ENCODE measurements around the gene NCR3LG1.

DNA sequence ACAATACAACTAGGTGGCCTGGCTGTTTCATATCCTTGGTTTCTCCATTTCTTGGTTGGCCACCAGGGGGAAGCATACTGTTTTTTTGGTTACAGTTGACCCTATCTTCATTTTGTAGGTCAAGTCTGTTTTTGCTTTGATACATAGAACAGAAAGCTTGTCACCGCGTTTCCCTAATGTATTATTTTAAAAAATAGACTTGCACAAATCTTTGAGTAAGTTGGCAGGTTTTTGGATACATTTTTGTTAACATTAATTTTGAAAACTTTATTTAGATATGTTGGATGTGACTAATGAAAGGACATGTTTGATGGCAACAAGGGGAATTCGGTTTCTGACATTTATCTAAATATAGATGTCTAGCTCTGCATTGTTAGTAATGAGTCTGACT is 3.0 kb downstream of the NCR3LG1 start:
- TF ChIP-seq, protein P1, sequence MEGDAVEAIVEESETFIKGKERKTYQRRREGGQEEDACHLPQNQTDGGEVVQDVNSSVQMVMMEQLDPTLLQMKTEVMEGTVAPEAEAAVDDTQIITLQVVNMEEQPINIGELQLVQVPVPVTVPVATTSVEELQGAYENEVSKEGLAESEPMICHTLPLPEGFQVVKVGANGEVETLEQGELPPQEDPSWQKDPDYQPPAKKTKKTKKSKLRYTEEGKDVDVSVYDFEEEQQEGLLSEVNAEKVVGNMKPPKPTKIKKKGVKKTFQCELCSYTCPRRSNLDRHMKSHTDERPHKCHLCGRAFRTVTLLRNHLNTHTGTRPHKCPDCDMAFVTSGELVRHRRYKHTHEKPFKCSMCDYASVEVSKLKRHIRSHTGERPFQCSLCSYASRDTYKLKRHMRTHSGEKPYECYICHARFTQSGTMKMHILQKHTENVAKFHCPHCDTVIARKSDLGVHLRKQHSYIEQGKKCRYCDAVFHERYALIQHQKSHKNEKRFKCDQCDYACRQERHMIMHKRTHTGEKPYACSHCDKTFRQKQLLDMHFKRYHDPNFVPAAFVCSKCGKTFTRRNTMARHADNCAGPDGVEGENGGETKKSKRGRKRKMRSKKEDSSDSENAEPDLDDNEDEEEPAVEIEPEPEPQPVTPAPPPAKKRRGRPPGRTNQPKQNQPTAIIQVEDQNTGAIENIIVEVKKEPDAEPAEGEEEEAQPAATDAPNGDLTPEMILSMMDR (IDR thresholded peaks at IDR 0.05), result no peak
- no peak for TF ChIP-seq POLR2A (IDR thresholded peaks at IDR 0.05)
